ENCODE data around the gene KIF3A. TPM values are rescaled to one million over a fixed set of nuclear protein-coding genes. Genes with fewer than 3 reads are reported as not detected.

KIF3A gene
- total RNA-seq, 1 donor from 2014 or later: 10.6 TPM

DNA sequence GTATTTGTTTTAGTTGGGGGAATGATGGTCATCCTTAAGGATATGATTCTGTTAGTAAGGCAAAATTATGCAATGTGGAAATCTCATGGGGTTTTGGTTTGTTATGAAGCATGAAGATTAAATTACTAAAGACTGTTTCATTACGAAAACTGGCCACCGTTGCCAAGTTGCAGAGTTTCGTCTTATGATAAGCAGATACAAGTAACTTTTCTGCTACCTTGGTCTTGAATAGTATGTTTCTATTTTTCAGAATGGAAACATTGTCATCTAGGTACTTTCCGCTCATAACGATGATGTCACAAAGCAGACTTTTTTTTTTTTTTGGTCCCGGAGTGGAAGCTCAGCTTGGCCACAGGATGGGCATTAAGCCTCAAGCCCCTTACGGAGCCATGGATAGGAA lies 14.1 kb upstream of the KIF3A start:
- no peaks in the 10 kb centered on the region for H3K36me3 ChIP-seq (ENCODE audit: control insufficient read depth, insufficient read depth, low read length)
- TF ChIP-seq, protein P1, sequence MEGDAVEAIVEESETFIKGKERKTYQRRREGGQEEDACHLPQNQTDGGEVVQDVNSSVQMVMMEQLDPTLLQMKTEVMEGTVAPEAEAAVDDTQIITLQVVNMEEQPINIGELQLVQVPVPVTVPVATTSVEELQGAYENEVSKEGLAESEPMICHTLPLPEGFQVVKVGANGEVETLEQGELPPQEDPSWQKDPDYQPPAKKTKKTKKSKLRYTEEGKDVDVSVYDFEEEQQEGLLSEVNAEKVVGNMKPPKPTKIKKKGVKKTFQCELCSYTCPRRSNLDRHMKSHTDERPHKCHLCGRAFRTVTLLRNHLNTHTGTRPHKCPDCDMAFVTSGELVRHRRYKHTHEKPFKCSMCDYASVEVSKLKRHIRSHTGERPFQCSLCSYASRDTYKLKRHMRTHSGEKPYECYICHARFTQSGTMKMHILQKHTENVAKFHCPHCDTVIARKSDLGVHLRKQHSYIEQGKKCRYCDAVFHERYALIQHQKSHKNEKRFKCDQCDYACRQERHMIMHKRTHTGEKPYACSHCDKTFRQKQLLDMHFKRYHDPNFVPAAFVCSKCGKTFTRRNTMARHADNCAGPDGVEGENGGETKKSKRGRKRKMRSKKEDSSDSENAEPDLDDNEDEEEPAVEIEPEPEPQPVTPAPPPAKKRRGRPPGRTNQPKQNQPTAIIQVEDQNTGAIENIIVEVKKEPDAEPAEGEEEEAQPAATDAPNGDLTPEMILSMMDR (IDR thresholded peaks at IDR 0.05; ENCODE audit: insufficient read depth, low read length, poor library complexity, severe bottlenecking): no peak
- no peak overlapping the region for H3K4me3 ChIP-seq (ENCODE audit: low read depth, low read length)
- peaks cover 9% of the 10 kb centered on the region for H3K27me3 ChIP-seq (ENCODE audit: control insufficient read depth, insufficient read depth, low read length)
- no peak for DNase-seq (ENCODE audit: low read depth)

DNA sequence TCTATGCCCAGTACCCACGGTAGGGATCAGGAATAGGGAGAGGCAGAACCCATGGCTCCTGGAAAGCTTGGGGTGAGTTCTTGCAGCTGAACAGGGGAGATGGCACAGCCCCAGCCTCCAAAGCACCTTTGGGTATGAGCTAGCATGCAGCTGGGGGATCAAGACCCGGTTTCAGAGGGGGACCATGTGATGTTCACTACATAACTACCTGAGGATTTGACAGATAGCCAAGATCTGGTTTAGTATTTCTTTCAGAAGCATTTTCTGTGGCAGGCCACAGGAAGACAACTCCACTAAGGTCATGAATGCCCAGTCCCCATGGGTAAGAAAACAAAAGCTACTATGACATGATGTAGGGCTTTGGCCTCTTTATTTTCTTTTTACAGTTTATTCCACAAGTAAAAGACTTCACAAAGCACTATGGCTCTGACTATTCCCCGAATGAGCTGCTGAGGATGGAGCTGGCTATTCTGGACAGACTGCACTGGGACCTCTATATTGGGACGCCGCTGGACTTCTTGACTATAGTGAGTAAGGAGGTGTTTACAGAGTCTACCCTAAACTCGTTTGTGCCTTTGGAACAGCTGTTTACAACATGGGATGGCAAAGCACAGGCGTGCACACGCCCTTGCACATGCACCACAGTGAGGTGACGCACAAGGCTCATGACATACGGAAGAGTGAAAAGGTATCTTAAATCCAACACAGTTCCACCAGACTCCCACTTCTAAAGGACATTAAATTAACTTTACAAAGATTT lies 13.3 kb upstream of the KIF3A start:
- TF ChIP-seq, protein P1 (IDR thresholded peaks at IDR 0.05; ENCODE audit: insufficient read depth, low read length, poor library complexity, severe bottlenecking): no peak
- no peaks in the 10 kb centered on the region for H3K36me3 ChIP-seq (ENCODE audit: control insufficient read depth, insufficient read depth, low read length)
- H3K27me3 ChIP-seq (ENCODE audit: control insufficient read depth, insufficient read depth, low read length): peaks cover 9% of the 10 kb centered on the region
- H3K4me3 ChIP-seq (ENCODE audit: low read depth, low read length): no peak overlapping the region
- DNase-seq (ENCODE audit: low read depth): no peak

DNA sequence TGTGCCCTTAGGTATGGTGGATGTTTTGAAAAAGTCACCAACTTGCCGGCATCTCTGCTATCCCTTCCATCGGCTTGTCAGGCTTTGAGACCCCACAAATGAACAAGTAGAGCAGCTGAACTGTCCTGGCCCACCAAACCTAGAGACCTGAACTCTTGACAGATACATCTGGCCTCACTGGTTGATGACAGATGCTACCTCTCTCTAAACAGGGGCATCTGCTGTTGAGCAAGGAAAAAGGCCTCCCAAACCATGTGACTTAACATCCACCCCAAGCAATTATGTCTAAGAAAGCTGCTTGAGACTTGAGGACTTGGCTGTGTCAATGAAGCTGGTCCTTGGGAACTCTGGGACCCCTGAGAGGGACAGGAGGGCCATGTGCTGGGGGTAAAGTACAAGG lies 12.2 kb upstream of the KIF3A start:
- H3K36me3 ChIP-seq (ENCODE audit: control insufficient read depth, insufficient read depth, low read length): no peaks in the 10 kb centered on the region
- TF ChIP-seq, protein P1 (IDR thresholded peaks at IDR 0.05; ENCODE audit: insufficient read depth, low read length, poor library complexity, severe bottlenecking): no peak
- H3K4me3 ChIP-seq (ENCODE audit: low read depth, low read length): no peak overlapping the region
- H3K27me3 ChIP-seq (ENCODE audit: control insufficient read depth, insufficient read depth, low read length): peaks cover 9% of the 10 kb centered on the region
- DNase-seq (ENCODE audit: low read depth): no peak

DNA sequence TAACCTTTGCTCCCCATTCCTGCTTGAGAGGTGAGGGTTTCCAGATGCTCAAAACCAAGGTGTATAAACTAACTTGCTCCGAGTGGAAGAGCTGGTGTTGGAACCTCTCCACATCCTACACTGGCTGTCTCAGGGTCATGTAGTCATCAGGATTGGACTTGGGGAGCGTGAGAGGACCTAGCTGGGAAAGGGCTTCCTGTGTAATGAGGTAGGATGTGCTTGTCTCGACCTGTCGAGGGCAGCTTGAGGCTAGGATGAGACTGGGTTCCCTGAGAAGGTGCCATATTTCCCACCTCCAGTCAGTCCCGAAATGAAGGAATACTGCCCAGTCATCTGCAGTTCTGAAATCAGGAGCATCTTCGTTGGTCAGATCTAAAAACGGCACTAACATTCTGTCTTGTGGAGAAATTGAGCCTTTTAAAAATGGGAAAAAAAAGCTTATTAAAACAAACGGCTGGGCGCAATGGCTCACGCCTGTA lies 11.2 kb upstream of the KIF3A start:
- DNase-seq (ENCODE audit: low read depth): no peak

DNA sequence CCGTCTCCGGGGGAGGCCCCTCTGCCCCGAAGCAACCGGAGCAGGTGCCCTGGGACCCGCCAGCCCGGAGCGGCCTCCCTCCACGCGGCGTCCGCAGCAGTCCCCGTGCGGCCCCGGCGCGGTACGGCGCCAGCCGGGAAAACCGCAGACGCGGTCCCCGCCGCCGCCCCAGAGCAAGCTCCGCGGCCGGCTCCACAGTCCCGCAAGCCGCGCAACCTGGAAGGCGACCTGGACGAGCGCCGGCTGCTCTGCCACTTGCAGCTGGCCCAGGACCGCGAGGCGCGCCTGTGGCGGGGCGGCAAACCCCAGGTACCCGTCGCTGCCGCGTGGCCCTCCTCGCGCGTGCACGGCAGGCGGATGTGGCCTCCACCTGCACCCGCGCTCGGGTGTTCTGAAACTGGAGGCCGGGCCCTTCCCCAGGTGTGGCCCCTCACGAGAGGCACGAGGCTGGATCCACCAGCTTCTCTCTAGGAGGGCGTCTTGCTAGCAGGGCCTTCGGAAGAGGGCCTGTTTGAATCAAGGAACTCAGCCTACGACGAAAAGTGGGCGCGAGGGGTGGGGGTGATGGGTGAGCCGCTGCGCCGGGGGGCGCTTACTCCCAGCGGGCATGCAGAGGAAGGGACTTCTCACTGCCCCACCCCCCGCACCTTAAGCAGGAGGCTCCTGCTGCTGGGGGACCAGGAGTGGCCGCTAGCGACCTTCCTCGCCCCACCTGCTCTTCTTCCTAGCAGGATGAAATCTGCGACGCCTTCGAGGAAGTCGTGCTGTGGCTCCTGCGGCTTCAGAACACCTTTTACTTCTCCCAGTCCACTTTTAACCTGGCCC lies 10.5 kb upstream of the KIF3A start:
- Histone ChIP-seq H3K4me3 (ENCODE audit: low read depth, low read length) (peak overlapping the region; percentile 37), H3K36me3 (ENCODE audit: control insufficient read depth, insufficient read depth, low read length) (no peaks in the 10 kb centered on the region), H3K27me3 (ENCODE audit: control insufficient read depth, insufficient read depth, low read length) (peaks cover 9% of the 10 kb centered on the region)
- DNase-seq (ENCODE audit: low read depth): no peak
- TF ChIP-seq, protein P1 (IDR thresholded peaks at IDR 0.05; ENCODE audit: insufficient read depth, low read length, poor library complexity, severe bottlenecking): no peak

More for the DNA sequence above, 11.2 kb upstream of the KIF3A start:
- peaks cover 9% of the 10 kb centered on the region for H3K27me3 ChIP-seq (ENCODE audit: control insufficient read depth, insufficient read depth, low read length)
- TF ChIP-seq, protein P1 (IDR thresholded peaks at IDR 0.05; ENCODE audit: insufficient read depth, low read length, poor library complexity, severe bottlenecking): no peak
- H3K4me3 ChIP-seq (ENCODE audit: low read depth, low read length): no peak overlapping the region
- no peaks in the 10 kb centered on the region for H3K36me3 ChIP-seq (ENCODE audit: control insufficient read depth, insufficient read depth, low read length)

All from kidney epithelial cell (primary cell).